Mesenchymal stem cell (in vitro differentiated cells and primary cell): Measurements from ENCODE around the gene VPS54. TPM values are rescaled to one million over a fixed set of nuclear protein-coding genes. Genes with fewer than 3 reads are reported as not detected.

Experiments
- DNase-seq: peaks from one replicate; pipeline ENCODE4 v3.0.0-alpha.2; 2013
- H2AFZ ChIP-seq: one replicate; pipeline ENCODE4 v1.6.1; 2013; ENCODE audit warnings: low read depth, mild to moderate bottlenecking, control low read depth, inconsistent platforms, low read length, moderate library complexity
- H2AK5ac ChIP-seq: 2 replicates; pipeline ENCODE4 v1.6.1; 2013; ENCODE audit warnings: low read length, moderate library complexity, mild to moderate bottlenecking, inconsistent platforms; ENCODE audit not compliant: severe bottlenecking
- H2BK120ac ChIP-seq: one replicate; pipeline ENCODE4 v1.6.1; 2013; ENCODE audit warnings: low read depth, mild to moderate bottlenecking, inconsistent platforms, low read length, moderate library complexity
- H2BK12ac ChIP-seq, 2 experiments: one replicate each; pipeline ENCODE4 v1.6.1; 2013; ENCODE audit warnings: inconsistent platforms in 2 of 2, low read length in 2 of 2, mild to moderate bottlenecking in 2 of 2, moderate library complexity in 2 of 2, control low read depth in 1 of 2
- H2BK15ac ChIP-seq: one replicate; pipeline ENCODE4 v1.6.1; 2013; ENCODE audit warnings: mild to moderate bottlenecking, low read depth, inconsistent platforms; ENCODE audit not compliant: poor library complexity, severe bottlenecking
- H2BK5ac ChIP-seq: 2 replicates; pipeline ENCODE4 v1.6.1; 2013; ENCODE audit warnings: low read depth, mild to moderate bottlenecking, low read length, control low read depth, inconsistent platforms; ENCODE audit not compliant: poor library complexity, severe bottlenecking
- H3K14ac ChIP-seq, 2 experiments: one replicate each; pipeline ENCODE4 v1.6.1; 2013; ENCODE audit warnings: inconsistent platforms in 2 of 2, low read length in 2 of 2, control low read depth in 1 of 2, mild to moderate bottlenecking in 1 of 2, moderate library complexity in 1 of 2
- H3K18ac ChIP-seq, 2 experiments: one replicate each; pipeline ENCODE4 v1.6.1; 2013; ENCODE audit warnings: inconsistent platforms in 2 of 2, low read length in 2 of 2, control low read depth in 1 of 2, low read depth in 1 of 2, mild to moderate bottlenecking in 1 of 2
- H3K23ac ChIP-seq, 2 experiments: one replicate each; pipeline ENCODE4 v1.6.1; 2013; ENCODE audit warnings: inconsistent platforms in 2 of 2, low read length in 2 of 2, mild to moderate bottlenecking in 2 of 2, moderate library complexity in 2 of 2, control low read depth in 1 of 2
- H3K27ac ChIP-seq: 2 replicates; pipeline ENCODE4 v1.5.1; 2013; ENCODE audit warnings: mild to moderate bottlenecking, moderate library complexity, low read length, control low read depth, inconsistent platforms; ENCODE audit not compliant: poor library complexity, severe bottlenecking
- H3K27me3 ChIP-seq, 2 experiments: 2 replicates each; pipeline versions ENCODE4 v1.6.1 to v1.7.0; 2013; ENCODE audit warnings: low read length in 2 of 2, mild to moderate bottlenecking in 2 of 2, moderate library complexity in 2 of 2, control low read depth in 1 of 2, inconsistent platforms in 1 of 2; ENCODE audit not compliant: control insufficient read depth in 1 of 2, insufficient read depth in 1 of 2
- H3K36me3 ChIP-seq, 2 experiments: 2 replicates each; pipeline versions ENCODE4 v1.6.1 to v1.7.0; 2013; ENCODE audit warnings: low read length in 2 of 2, control low read depth in 1 of 2, inconsistent platforms in 1 of 2, low read depth in 1 of 2, mild to moderate bottlenecking in 1 of 2; ENCODE audit not compliant: insufficient read depth in 2 of 2, control insufficient read depth in 1 of 2
- H3K4ac ChIP-seq, 2 experiments: one replicate each; pipeline ENCODE4 v1.6.1; 2013; ENCODE audit warnings: inconsistent platforms in 2 of 2, low read length in 2 of 2, mild to moderate bottlenecking in 2 of 2, moderate library complexity in 2 of 2, control low read depth in 1 of 2, low read depth in 1 of 2
- H3K4me1 ChIP-seq: 2 replicates; pipeline ENCODE4 v1.6.1; 2013; ENCODE audit warnings: low read depth, low read length, control low read depth; ENCODE audit not compliant: control insufficient read depth, insufficient read depth
- H3K4me2 ChIP-seq: 2 replicates; pipeline ENCODE4 v1.6.1; 2013; ENCODE audit warnings: low read length, mild to moderate bottlenecking, inconsistent platforms; ENCODE audit not compliant: poor library complexity, severe bottlenecking
- H3K4me3 ChIP-seq, 2 experiments: 2 replicates each; pipeline versions ENCODE4 v1.5.1 to v1.7.0; 2013; ENCODE audit warnings: low read length in 2 of 2, mild to moderate bottlenecking in 2 of 2, control low read depth in 1 of 2, low read depth in 1 of 2; ENCODE audit not compliant: insufficient read depth in 1 of 2
- H3K79me1 ChIP-seq: replicated peaks from 2 replicates; pipeline ENCODE4 v1.6.1; 2013; ENCODE audit warnings: mild to moderate bottlenecking, control low read depth, low read length, inconsistent platforms; ENCODE audit not compliant: poor library complexity, severe bottlenecking
- H3K9ac ChIP-seq: 2 replicates; pipeline ENCODE4 v1.7.0; 2013; ENCODE audit warnings: mild to moderate bottlenecking, low read length, moderate library complexity
- H3K9me3 ChIP-seq: 2 replicates; pipeline ENCODE4 v1.7.0; 2013; ENCODE audit warnings: mild to moderate bottlenecking, low read length; ENCODE audit not compliant: control insufficient read depth
- H4K8ac ChIP-seq: one replicate; pipeline ENCODE4 v1.6.1; 2013; ENCODE audit warnings: inconsistent platforms, mild to moderate bottlenecking, low read length, moderate library complexity
- H4K91ac ChIP-seq: one replicate; pipeline ENCODE4 v1.6.1; 2013; ENCODE audit warnings: mild to moderate bottlenecking, low read length, inconsistent platforms
- WGBS: methylation state at CpG from one replicate; pipeline ENCODE4 v1.1.7; 2013; ENCODE audit warnings: mixed read lengths; 5-methylcytosine and 5-hydroxymethylcytosine counted together
- small RNA-seq: library from polyadenylated mRNA; stranded (forward); fragments of <200 nt; extraction: miRNeasy Mini kit (QIAGEN cat#:217004); gene quantifications from one replicate; pipeline ENCODE3, GENCODE V24; 2013; ENCODE audit warnings: low read depth

The VPS54 gene

DNA sequence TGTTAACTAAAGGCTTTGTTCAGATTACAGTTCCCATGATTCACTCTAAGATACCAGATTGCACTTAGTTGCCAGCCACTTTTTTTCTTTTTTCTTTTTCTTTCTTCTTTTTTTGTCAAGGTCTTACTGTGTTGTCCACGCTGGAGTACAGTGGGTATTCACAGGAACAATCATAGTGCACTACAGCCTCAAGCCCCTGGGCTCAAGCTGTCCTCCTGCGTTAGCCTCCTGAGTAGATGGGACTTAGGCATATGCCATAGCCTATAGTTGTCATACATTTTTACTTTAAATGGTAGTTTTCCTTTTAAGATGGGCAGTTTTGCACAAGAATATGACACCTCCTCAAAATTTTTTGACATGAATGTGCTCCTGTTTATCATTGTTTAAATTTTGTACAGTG, 175.4 kb downstream of the VPS54 start:
- WGBS: 50% methylated on average over 1 of the region's 2 CpGs
- Histone ChIP-seq H3K23ac (no peak overlapping the region), H3K4me1 (peaks cover 2% of the 10 kb centered on the region), H2BK12ac (no peak overlapping the region), H4K8ac (no peak overlapping the region), H3K9ac (peak overlapping the region; percentile 95), H3K4me2 (peak overlapping the region; percentile 49), H3K4ac (no peak overlapping the region), H2AK5ac (no peak overlapping the region), H2BK120ac (no peak overlapping the region), H2BK5ac (no peak overlapping the region), H3K4me3 (peak overlapping the region in 1 of 2 experiments; percentile 90), H3K27ac (no peak overlapping the region), H3K18ac (no peak overlapping the region), H3K9me3 (no peaks in the 10 kb centered on the region), H3K14ac (no peak overlapping the region), H4K91ac (no peak overlapping the region), H2AFZ (no peak overlapping the region), H3K79me1 (peaks cover 4% of the 10 kb centered on the region), H3K27me3 (no peaks in the 10 kb centered on the region), H3K36me3 (no peaks in the 10 kb centered on the region), H2BK15ac (no peak overlapping the region)
- DNase-seq: peak; percentile 11

DNA sequence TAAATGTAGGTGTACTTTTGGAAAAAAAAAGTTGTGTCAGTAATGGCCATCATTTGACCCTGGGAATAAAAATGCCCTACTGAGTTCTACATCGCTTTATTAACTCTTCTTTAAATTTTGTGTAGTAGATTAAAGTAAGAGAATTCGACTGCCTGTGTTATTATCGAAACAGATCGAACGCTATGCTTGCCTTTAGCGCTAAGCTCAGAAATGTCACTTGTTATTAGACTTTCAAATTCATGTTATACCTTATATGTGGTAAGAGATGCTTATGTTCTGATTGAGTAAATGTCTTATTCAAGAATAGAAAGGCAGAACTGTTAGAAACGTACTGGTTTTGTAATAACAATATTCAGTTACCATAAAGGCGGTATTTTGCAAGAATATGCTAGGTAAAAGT, 176.1 kb downstream of the VPS54 start:
- no peak overlapping the region for H2BK15ac ChIP-seq
- H2BK120ac ChIP-seq: no peak overlapping the region
- no peak overlapping the region for H4K91ac ChIP-seq
- peak overlapping the region; percentile 82 for H3K4me2 ChIP-seq
- H3K4me1 ChIP-seq: peaks cover 2% of the 10 kb centered on the region
- H2BK12ac ChIP-seq: no peak overlapping the region
- H4K8ac ChIP-seq: no peak overlapping the region
- no peak overlapping the region for H3K14ac ChIP-seq
- 14% methylated on average over 7 of the region's 8 CpGs for WGBS
- peak overlapping the region in 1 of 2 experiments; percentile 90 for H3K4me3 ChIP-seq
- no peaks in the 10 kb centered on the region for H3K9me3 ChIP-seq
- peaks cover 4% of the 10 kb centered on the region for H3K79me1 ChIP-seq
- H3K9ac ChIP-seq: peak overlapping the region; percentile 95
- no peak overlapping the region for H2BK5ac ChIP-seq
- no peak overlapping the region for H2AFZ ChIP-seq
- H2AK5ac ChIP-seq: no peak overlapping the region
- DNase-seq: no peak
- H3K36me3 ChIP-seq: no peaks in the 10 kb centered on the region
- no peak overlapping the region for H3K18ac ChIP-seq
- peak overlapping the region; percentile 43 for H3K27ac ChIP-seq
- H3K27me3 ChIP-seq: no peaks in the 10 kb centered on the region
- H3K4ac ChIP-seq: no peak overlapping the region
- H3K23ac ChIP-seq: no peak overlapping the region

DNA sequence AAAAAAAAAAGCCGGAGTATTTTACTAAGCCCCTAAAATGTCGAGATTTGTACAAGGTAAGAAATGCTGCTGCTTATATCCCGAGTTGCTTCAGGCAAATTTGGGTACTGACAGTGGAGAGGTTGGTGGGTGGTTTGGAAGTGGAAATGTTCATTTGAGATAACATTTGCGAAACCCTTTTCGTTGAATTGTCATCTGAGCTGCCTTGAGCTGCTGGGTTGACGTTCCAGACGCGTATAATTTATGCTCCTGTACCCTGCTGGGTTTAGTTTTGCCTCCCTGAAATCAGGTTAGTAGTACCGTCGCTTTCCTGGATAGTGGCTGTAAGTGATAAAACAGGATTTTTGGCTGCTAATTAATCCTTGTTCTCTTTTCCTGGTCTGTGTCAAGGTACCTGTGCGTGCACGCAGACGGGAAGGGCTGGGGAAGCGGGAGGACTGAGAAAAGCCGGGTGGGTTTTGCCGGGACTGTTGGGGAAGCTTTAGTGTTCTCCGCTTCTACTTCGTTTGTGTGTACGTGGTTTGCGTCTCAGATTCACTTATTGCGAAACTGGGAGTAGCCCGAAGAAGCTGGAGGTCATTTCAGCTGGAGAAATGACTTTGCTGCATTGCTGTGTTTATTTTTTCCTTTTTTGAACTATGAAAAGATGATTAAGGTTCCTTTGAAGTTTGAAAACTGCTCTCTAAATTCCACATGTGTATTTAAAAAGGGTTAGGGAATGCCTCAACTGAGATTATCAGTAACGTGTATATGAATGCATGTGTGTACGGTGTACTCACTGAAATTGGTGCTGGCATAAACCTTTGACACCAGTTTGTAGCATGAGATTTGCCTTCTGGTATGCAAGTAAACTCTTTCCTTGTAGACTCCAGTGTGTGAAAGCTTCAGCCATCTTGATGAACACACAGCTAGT, 176.8 kb downstream of the VPS54 start:
- DNase-seq: peak; percentile 84
- Histone ChIP-seq H3K36me3 (no peaks in the 10 kb centered on the region), H4K91ac (no peak overlapping the region), H3K23ac (no peak overlapping the region), H3K14ac (no peak overlapping the region), H3K4me3 (peak overlapping the region; percentile 50 to 90), H2BK15ac (no peak overlapping the region), H2AK5ac (no peak overlapping the region), H3K27ac (peak overlapping the region; percentile 43), H3K4me1 (peaks cover 2% of the 10 kb centered on the region), H3K79me1 (peaks cover 4% of the 10 kb centered on the region), H3K4me2 (peak overlapping the region; percentile 82), H2BK5ac (peak overlapping the region; percentile 40), H3K4ac (peak overlapping the region in 1 of 2 experiments; percentile 54), H3K18ac (peak overlapping the region in 1 of 2 experiments; percentile 46), H3K27me3 (no peaks in the 10 kb centered on the region), H2AFZ (peak overlapping the region; percentile 36), H3K9ac (peak overlapping the region; percentile 95), H4K8ac (no peak overlapping the region), H2BK12ac (no peak overlapping the region), H2BK120ac (no peak overlapping the region), H3K9me3 (no peaks in the 10 kb centered on the region)
- under 1% methylated on average over 24 of the region's 24 CpGs for WGBS

Small RNAs within 50 kb of the gene (small RNA-seq; reads per million reads assigned to genes)
- not detected for gene RF01293
